GM19395 (cell line): Measurements from ENCODE around the gene BTG2.

Source experiments
- ATAC-seq: cut with Tn5 transposase; IDR thresholded peaks from one replicate; pipeline ENCODE4 v1.9.1; 2021; ENCODE audit warnings: mild to moderate bottlenecking, moderate library complexity; ENCODE audit not compliant: unreplicated experiment

Gene BTG2

GRCh38 chr1:203290261-203291089, 14.8 kb upstream of the BTG2 start:
- ATAC-seq, result peak; percentile 43

GRCh38 chr1:203291201-203292096, 13.9 kb upstream of the BTG2 start:
- no peak for ATAC-seq

- no peak for ATAC-seq
Measured at GRCh38 chr1:203295796-203296195, 9.5 kb upstream of the BTG2 start.

- no peak for ATAC-seq
Measured at GRCh38 chr1:203296460-203297073, 8.8 kb upstream of the BTG2 start.

GRCh38 chr1:203299169-203299568, 6.2 kb upstream of the BTG2 start:
- ATAC-seq, result peak; percentile 37

GRCh38 chr1:203299719-203300429, 5.4 kb upstream of the BTG2 start:
- ATAC-seq, result peak; percentile 42

GRCh38 chr1:203300441-203301330, 4.6 kb upstream of the BTG2 start:
- ATAC-seq, result no peak

- no peak for ATAC-seq
Measured at GRCh38 chr1:203301331-203301668, 4.0 kb upstream of the BTG2 start.

- no peak for ATAC-seq
Measured at GRCh38 chr1:203302456-203302855, 2.9 kb upstream of the BTG2 start.

GRCh38 chr1:203302894-203303293, 2.4 kb upstream of the BTG2 start:
- no peak for ATAC-seq

GRCh38 chr1:203304391-203304918, 864 bp upstream of the BTG2 start:
- no peak for ATAC-seq

GRCh38 chr1:203305809-203306088, 430 bp downstream of the BTG2 start:
- ATAC-seq, result peak; percentile 17

GRCh38 chr1:203306089-203306964, 1.0 kb downstream of the BTG2 start:
- no peak for ATAC-seq

- no peak for ATAC-seq
Measured at GRCh38 chr1:203306965-203307541, 1.7 kb downstream of the BTG2 start.

GRCh38 chr1:203307641-203308126, 2.4 kb downstream of the BTG2 start:
- ATAC-seq, result no peak

GRCh38 chr1:203308328-203308922, 3.1 kb downstream of the BTG2 start:
- no peak for ATAC-seq

- ATAC-seq, result no peak
Measured at GRCh38 chr1:203308923-203309331, 3.6 kb downstream of the BTG2 start.
